ENCODE measurements around the gene SUZ12.

GRCh38 chr17:31926100-31926729 lies 10.6 kb upstream of the SUZ12 start:
- TF ChIP-seq CTCF (IDR thresholded peaks at IDR 0.05) (no peak), POLR2A (IDR thresholded peaks at IDR 0.05) (no peak)
